WTC11 (cell line): ENCODE data around the gene HOXA1. TPM values are rescaled to one million over a fixed set of nuclear protein-coding genes. Genes with fewer than 3 reads are reported as not detected.

Source experiments
- ATAC-seq: fragments of 200-7000 bp; cut with Tn5 transposase; 2 replicates; pipeline ENCODE4 v1.10.0; 2021; ENCODE audit warnings: mild to moderate bottlenecking, moderate library complexity
- CTCF ChIA-PET: fragments of 300-600 bp; sonication (Branson Sonifier 250); formaldehyde crosslinking; loops from one replicate; lab custom pipeline; 2021; ENCODE audit warnings: antibody characterized with exemption; lab: Charles Lee
- POLR2A ChIA-PET: fragments of 350-600 bp; sonication (Branson Sonifier 250); formaldehyde crosslinking; loops from one replicate; lab custom pipeline; 2021; ENCODE audit warnings: antibody characterized with exemption; lab: Charles Lee
- DNase-seq: peaks from one replicate; pipeline ENCODE4 v3.0.0; 2021; ENCODE audit warnings: low spot score
- H3K27ac Mint-ChIP-seq: 2 replicates; pipeline ENCODE4 v1.8.0; 2021; ENCODE audit warnings: mixed read lengths
- H3K27me3 Mint-ChIP-seq: 2 replicates; pipeline ENCODE4 v1.8.0; 2021; ENCODE audit warnings: low read depth, mild to moderate bottlenecking, moderate library complexity, mixed read lengths
- H3K36me3 Mint-ChIP-seq: 2 replicates; pipeline ENCODE4 v1.8.0; 2021; ENCODE audit warnings: mixed read lengths
- H3K4me1 Mint-ChIP-seq: 2 replicates; pipeline ENCODE4 v1.8.0; 2022; ENCODE audit warnings: mixed read lengths
- H3K4me3 Mint-ChIP-seq: 2 replicates; pipeline ENCODE4 v1.8.0; 2021; ENCODE audit warnings: mild to moderate bottlenecking, moderate library complexity, mixed read lengths
- H3K9me3 Mint-ChIP-seq: 2 replicates; pipeline ENCODE4 v1.8.0; 2021; ENCODE audit warnings: mixed read lengths
- ATF2 ChIP-seq: sonication (generic); formaldehyde crosslinking; IDR thresholded peaks from 2 replicates; pipeline ENCODE4 v1.8.1; 2022; ENCODE audit warnings: low read depth, missing genetic modification reagents, borderline replicate concordance
- CBFB ChIP-seq: sonication (generic); formaldehyde crosslinking; IDR thresholded peaks from 2 replicates; pipeline ENCODE4 v1.8.1; 2022; ENCODE audit warnings: mild to moderate bottlenecking, low read depth, missing genetic modification reagents
- EMX1 ChIP-seq: fragments of 250-450 bp; sonication (Bioruptor Pico); IDR thresholded peaks from 2 replicates; pipeline ENCODE4 v1.8.0; 2021; ENCODE audit warnings: mild to moderate bottlenecking
- GRHL2 ChIP-seq: fragments of 250-450 bp; sonication (Bioruptor Pico); IDR thresholded peaks from 2 replicates; pipeline ENCODE4 v1.8.0; 2022; ENCODE audit warnings: mild to moderate bottlenecking, moderate library complexity; ENCODE audit not compliant: insufficient replicate concordance, severe bottlenecking
- HMGA2 ChIP-seq: fragments of 250-450 bp; sonication (Bioruptor Pico); IDR thresholded peaks from 2 replicates; pipeline ENCODE4 v1.4.0; 2021; ENCODE audit warnings: mild to moderate bottlenecking, moderate library complexity
- HMGXB4 ChIP-seq: sonication (generic); formaldehyde crosslinking; IDR thresholded peaks from 2 replicates; pipeline ENCODE4 v1.8.1; 2023; ENCODE audit warnings: mild to moderate bottlenecking, moderate library complexity, missing genetic modification reagents
- JAZF1 ChIP-seq: fragments of 250-450 bp; sonication (Bioruptor Pico); IDR thresholded peaks from 2 replicates; pipeline ENCODE4 v1.9.0; 2021; ENCODE audit warnings: moderate library complexity, mild to moderate bottlenecking, inconsistent platforms
- MAX ChIP-seq: sonication (generic); formaldehyde crosslinking; IDR thresholded peaks from 2 replicates; pipeline ENCODE4 v1.8.0; 2022; ENCODE audit warnings: mild to moderate bottlenecking, missing genetic modification reagents
- NR3C1 ChIP-seq: sonication (generic); formaldehyde crosslinking; conservative IDR thresholded peaks from 2 replicates; pipeline ENCODE4 v1.8.1; 2023; ENCODE audit warnings: low read depth, mild to moderate bottlenecking, missing genetic modification reagents
- TCF7 ChIP-seq: sonication (generic); formaldehyde crosslinking; IDR thresholded peaks from 2 replicates; pipeline ENCODE4 v1.8.0; 2022; ENCODE audit warnings: mild to moderate bottlenecking, low read depth, missing genetic modification reagents, moderate library complexity
- USF2 ChIP-seq: sonication (generic); formaldehyde crosslinking; IDR thresholded peaks from 2 replicates; pipeline ENCODE4 v1.8.1; 2023; ENCODE audit warnings: mild to moderate bottlenecking, missing genetic modification reagents, moderate library complexity
- ZBTB21 ChIP-seq: sonication (generic); formaldehyde crosslinking; IDR thresholded peaks from 2 replicates; pipeline ENCODE4 v1.8.1; 2023; ENCODE audit warnings: mild to moderate bottlenecking, missing genetic modification reagents, borderline replicate concordance
- ZBTB43 ChIP-seq: sonication (generic); formaldehyde crosslinking; IDR thresholded peaks from 2 replicates; pipeline ENCODE4 v1.8.1; 2023; ENCODE audit warnings: mild to moderate bottlenecking, missing genetic modification reagents
- ZNF219 ChIP-seq: sonication (generic); formaldehyde crosslinking; IDR thresholded peaks from 2 replicates; pipeline ENCODE4 v1.8.0; 2023; ENCODE audit warnings: missing genetic modification reagents, mild to moderate bottlenecking, borderline replicate concordance
- ZNF281 ChIP-seq: sonication (generic); formaldehyde crosslinking; IDR thresholded peaks from 2 replicates; pipeline ENCODE4 v1.8.0; 2023; ENCODE audit warnings: mild to moderate bottlenecking, missing genetic modification reagents
- total RNA-seq: library from RNA; stranded (reverse); gene quantifications from 3 replicates; pipeline ENCODE4 v1.2.3, GENCODE V29; 2021
- TF ChIP-seq, protein P1 (sequence below): sonication (generic); formaldehyde crosslinking; IDR thresholded peaks from 2 replicates; pipeline ENCODE4 v1.8.0; 2022; ENCODE audit warnings: mild to moderate bottlenecking, missing genetic modification reagents
- TF ChIP-seq, protein P2 (sequence below): fragments of 250-450 bp; sonication (Bioruptor Pico); IDR thresholded peaks from 2 replicates; pipeline ENCODE4 v2.1.2; 2022; ENCODE audit warnings: mild to moderate bottlenecking, moderate library complexity

HOXA1 gene
- total RNA-seq, 1 experiment from 2014 or later, result not detected

- TF ChIP-seq, protein P1, sequence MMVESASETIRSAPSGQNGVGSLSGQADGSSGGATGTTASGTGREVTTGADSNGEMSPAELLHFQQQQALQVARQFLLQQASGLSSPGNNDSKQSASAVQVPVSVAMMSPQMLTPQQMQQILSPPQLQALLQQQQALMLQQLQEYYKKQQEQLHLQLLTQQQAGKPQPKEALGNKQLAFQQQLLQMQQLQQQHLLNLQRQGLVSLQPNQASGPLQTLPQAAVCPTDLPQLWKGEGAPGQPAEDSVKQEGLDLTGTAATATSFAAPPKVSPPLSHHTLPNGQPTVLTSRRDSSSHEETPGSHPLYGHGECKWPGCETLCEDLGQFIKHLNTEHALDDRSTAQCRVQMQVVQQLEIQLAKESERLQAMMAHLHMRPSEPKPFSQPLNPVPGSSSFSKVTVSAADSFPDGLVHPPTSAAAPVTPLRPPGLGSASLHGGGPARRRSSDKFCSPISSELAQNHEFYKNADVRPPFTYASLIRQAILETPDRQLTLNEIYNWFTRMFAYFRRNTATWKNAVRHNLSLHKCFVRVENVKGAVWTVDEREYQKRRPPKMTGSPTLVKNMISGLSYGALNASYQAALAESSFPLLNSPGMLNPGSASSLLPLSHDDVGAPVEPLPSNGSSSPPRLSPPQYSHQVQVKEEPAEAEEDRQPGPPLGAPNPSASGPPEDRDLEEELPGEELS (CRISPR knock-in tag), result no peak
- TF ChIP-seq NR3C1 (CRISPR knock-in tag) (no peak), ZNF281 (CRISPR knock-in tag) (no peak), USF2 (CRISPR knock-in tag) (no peak), CBFB (CRISPR knock-in tag) (no peak), ZBTB21 (CRISPR knock-in tag) (no peak), HMGA2 (CRISPR knock-in tag) (no peak), ZNF219 (CRISPR knock-in tag) (no peak), EMX1 (CRISPR knock-in tag) (no peak)
Measured at GRCh38 chr7:27112361-27112760, 16.6 kb upstream of the HOXA1 start (continued).

DNA sequence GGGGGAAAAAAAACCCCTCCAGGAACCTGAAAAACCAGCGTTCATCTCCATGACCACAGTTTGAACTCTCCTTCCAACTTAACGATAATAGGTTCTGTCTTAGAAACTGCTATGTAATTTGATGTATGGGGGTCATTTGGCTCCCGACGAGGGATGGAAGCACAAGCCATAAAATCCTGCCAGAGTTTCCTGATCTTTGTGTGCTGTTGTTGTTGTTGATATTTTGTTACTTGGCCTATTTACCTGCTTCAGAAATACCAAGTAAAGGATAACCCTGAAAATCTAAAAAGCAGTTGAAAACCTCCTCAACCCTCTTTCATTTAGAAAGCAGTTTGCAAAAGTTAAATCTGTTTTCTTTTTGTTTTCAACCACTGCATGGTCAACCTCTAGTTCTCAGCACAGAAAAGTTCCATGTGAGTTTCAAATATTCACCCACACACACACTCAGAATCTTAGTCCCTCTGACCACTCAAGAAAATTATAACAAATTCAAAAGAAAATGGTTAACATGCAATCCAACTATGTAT, 16.0 kb upstream of the HOXA1 start:
- Mint-ChIP-seq H3K27me3 (peaks cover 95% of the 10 kb centered on the region), H3K27ac (no peak overlapping the region), H3K9me3 (no peaks in the 10 kb centered on the region), H3K4me3 (no peak overlapping the region), H3K36me3 (no peaks in the 10 kb centered on the region), H3K4me1 (peaks cover 18% of the 10 kb centered on the region)
- DNase-seq, result no peak
- ATAC-seq, result no peak
- ChIA-PET CTCF (no interaction called here), POLR2A (no interaction called here)
- TF ChIP-seq USF2 (CRISPR knock-in tag) (no peak), HMGXB4 (no peak), GRHL2 (CRISPR knock-in tag) (no peak), MAX (CRISPR knock-in tag) (no peak), TCF7 (CRISPR knock-in tag) (no peak), JAZF1 (no peak), ZBTB43 (no peak), ATF2 (no peak)
- TF ChIP-seq, protein P2, sequence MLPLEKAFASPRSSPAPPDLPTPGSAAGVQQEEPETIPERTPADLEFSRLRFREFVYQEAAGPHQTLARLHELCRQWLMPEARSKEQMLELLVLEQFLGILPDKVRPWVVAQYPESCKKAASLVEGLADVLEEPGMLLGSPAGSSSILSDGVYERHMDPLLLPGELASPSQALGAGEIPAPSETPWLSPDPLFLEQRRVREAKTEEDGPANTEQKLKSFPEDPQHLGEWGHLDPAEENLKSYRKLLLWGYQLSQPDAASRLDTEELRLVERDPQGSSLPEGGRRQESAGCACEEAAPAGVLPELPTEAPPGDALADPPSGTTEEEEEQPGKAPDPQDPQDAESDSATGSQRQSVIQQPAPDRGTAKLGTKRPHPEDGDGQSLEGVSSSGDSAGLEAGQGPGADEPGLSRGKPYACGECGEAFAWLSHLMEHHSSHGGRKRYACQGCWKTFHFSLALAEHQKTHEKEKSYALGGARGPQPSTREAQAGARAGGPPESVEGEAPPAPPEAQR (CRISPR knock-in tag), result no peak
